ENCODE data around the gene ACTN4.

DNA sequence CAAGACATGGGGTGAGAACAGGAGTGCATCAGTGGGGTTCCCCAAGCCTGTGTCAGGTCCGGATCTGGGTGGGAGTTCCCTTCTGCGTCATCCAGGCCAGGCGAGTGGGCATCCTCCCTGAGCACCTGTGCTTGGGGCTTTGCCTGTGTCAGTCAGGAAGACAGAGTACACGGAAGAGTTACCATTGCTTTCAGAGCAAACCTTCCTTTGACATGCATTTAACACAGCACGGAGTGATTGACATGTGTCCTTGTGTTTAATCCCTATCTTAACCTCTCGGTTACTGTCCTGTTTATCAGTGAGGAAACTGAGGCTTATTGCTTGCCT, 49.2 kb downstream of the ACTN4 start:
- TF ChIP-seq, protein P1, sequence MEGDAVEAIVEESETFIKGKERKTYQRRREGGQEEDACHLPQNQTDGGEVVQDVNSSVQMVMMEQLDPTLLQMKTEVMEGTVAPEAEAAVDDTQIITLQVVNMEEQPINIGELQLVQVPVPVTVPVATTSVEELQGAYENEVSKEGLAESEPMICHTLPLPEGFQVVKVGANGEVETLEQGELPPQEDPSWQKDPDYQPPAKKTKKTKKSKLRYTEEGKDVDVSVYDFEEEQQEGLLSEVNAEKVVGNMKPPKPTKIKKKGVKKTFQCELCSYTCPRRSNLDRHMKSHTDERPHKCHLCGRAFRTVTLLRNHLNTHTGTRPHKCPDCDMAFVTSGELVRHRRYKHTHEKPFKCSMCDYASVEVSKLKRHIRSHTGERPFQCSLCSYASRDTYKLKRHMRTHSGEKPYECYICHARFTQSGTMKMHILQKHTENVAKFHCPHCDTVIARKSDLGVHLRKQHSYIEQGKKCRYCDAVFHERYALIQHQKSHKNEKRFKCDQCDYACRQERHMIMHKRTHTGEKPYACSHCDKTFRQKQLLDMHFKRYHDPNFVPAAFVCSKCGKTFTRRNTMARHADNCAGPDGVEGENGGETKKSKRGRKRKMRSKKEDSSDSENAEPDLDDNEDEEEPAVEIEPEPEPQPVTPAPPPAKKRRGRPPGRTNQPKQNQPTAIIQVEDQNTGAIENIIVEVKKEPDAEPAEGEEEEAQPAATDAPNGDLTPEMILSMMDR (IDR thresholded peaks at IDR 0.05; ENCODE audit: low read depth, low read length): no peak
- TF ChIP-seq POLR2A (IDR thresholded peaks at IDR 0.05; ENCODE audit: extremely low read depth, insufficient read length) (no peak), MYC (IDR thresholded peaks at IDR 0.05; ENCODE audit: low read depth, low read length) (no peak)

All from NB4 (cell line).